Tibial nerve (tissue), 4 donors: ENCODE results near the gene FEM1A.

Experiments used
- EP300 ChIP-seq, 2 donors: sonication (generic); formaldehyde crosslinking; IDR thresholded peaks; one replicate each; pipeline ENCODE4 v1.6.1; 2017; ENCODE audit warnings: antibody characterized with exemption in 2 of 2, mild to moderate bottlenecking in 1 of 2
- POLR2A ChIP-seq, 2 donors: fragments of 450-650 bp; IDR thresholded peaks; one replicate each; pipeline ENCODE4 v1.6.1; 2017; ENCODE audit warnings: antibody characterized with exemption in 2 of 2, mild to moderate bottlenecking in 2 of 2, moderate library complexity in 2 of 2
- TF ChIP-seq, protein P1 (sequence below), 5 experiments: fragments of 200-600 bp in 3 of 5; fragments of 450-650 bp in 2 of 5; sonication (generic) in 3 of 5; IDR thresholded peaks; one replicate each; pipeline ENCODE4 v1.5.1; 2016 to 2019; ENCODE audit warnings: antibody characterized with exemption in 5 of 5, mild to moderate bottlenecking in 3 of 5, moderate library complexity in 2 of 5

- no peak for TF ChIP-seq EP300 (IDR thresholded peaks at IDR 0.05)
- TF ChIP-seq, protein P1, sequence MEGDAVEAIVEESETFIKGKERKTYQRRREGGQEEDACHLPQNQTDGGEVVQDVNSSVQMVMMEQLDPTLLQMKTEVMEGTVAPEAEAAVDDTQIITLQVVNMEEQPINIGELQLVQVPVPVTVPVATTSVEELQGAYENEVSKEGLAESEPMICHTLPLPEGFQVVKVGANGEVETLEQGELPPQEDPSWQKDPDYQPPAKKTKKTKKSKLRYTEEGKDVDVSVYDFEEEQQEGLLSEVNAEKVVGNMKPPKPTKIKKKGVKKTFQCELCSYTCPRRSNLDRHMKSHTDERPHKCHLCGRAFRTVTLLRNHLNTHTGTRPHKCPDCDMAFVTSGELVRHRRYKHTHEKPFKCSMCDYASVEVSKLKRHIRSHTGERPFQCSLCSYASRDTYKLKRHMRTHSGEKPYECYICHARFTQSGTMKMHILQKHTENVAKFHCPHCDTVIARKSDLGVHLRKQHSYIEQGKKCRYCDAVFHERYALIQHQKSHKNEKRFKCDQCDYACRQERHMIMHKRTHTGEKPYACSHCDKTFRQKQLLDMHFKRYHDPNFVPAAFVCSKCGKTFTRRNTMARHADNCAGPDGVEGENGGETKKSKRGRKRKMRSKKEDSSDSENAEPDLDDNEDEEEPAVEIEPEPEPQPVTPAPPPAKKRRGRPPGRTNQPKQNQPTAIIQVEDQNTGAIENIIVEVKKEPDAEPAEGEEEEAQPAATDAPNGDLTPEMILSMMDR (IDR thresholded peaks at IDR 0.05): no peak
- no peak for TF ChIP-seq POLR2A (IDR thresholded peaks at IDR 0.05)
Observed at GRCh38 chr19:4775627-4776152, 15.8 kb upstream of the FEM1A start.
